ENCODE data around the gene KLF15. TPM values are rescaled to one million over a fixed set of nuclear protein-coding genes. Genes with fewer than 3 reads are reported as not detected.

Gene KLF15
- total and polyA plus RNA-seq, 2 experiments from 2014 or later, result 3.5 to 19.8 TPM

DNA sequence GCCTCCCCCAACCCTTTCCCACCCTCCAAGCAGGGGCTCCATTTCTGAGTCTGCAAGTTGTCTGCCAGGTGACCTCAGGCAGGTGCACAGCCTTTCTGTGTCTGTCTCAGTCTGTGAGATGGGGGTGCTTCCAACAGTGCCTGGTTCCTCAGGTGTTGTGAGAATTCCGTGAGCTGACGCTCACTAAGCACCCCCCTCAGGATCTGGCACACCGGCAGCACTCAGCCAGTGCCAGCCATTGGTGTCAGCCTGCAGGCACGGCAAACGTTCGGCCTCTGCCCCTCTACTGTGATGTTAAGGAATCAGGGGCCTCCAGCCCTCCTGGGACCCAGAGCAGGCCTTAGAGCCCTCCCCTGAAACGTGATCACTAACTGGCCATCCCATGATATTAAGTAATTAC lies 2.4 kb downstream of the KLF15 start (continued):
- TF ChIP-seq, protein P1, sequence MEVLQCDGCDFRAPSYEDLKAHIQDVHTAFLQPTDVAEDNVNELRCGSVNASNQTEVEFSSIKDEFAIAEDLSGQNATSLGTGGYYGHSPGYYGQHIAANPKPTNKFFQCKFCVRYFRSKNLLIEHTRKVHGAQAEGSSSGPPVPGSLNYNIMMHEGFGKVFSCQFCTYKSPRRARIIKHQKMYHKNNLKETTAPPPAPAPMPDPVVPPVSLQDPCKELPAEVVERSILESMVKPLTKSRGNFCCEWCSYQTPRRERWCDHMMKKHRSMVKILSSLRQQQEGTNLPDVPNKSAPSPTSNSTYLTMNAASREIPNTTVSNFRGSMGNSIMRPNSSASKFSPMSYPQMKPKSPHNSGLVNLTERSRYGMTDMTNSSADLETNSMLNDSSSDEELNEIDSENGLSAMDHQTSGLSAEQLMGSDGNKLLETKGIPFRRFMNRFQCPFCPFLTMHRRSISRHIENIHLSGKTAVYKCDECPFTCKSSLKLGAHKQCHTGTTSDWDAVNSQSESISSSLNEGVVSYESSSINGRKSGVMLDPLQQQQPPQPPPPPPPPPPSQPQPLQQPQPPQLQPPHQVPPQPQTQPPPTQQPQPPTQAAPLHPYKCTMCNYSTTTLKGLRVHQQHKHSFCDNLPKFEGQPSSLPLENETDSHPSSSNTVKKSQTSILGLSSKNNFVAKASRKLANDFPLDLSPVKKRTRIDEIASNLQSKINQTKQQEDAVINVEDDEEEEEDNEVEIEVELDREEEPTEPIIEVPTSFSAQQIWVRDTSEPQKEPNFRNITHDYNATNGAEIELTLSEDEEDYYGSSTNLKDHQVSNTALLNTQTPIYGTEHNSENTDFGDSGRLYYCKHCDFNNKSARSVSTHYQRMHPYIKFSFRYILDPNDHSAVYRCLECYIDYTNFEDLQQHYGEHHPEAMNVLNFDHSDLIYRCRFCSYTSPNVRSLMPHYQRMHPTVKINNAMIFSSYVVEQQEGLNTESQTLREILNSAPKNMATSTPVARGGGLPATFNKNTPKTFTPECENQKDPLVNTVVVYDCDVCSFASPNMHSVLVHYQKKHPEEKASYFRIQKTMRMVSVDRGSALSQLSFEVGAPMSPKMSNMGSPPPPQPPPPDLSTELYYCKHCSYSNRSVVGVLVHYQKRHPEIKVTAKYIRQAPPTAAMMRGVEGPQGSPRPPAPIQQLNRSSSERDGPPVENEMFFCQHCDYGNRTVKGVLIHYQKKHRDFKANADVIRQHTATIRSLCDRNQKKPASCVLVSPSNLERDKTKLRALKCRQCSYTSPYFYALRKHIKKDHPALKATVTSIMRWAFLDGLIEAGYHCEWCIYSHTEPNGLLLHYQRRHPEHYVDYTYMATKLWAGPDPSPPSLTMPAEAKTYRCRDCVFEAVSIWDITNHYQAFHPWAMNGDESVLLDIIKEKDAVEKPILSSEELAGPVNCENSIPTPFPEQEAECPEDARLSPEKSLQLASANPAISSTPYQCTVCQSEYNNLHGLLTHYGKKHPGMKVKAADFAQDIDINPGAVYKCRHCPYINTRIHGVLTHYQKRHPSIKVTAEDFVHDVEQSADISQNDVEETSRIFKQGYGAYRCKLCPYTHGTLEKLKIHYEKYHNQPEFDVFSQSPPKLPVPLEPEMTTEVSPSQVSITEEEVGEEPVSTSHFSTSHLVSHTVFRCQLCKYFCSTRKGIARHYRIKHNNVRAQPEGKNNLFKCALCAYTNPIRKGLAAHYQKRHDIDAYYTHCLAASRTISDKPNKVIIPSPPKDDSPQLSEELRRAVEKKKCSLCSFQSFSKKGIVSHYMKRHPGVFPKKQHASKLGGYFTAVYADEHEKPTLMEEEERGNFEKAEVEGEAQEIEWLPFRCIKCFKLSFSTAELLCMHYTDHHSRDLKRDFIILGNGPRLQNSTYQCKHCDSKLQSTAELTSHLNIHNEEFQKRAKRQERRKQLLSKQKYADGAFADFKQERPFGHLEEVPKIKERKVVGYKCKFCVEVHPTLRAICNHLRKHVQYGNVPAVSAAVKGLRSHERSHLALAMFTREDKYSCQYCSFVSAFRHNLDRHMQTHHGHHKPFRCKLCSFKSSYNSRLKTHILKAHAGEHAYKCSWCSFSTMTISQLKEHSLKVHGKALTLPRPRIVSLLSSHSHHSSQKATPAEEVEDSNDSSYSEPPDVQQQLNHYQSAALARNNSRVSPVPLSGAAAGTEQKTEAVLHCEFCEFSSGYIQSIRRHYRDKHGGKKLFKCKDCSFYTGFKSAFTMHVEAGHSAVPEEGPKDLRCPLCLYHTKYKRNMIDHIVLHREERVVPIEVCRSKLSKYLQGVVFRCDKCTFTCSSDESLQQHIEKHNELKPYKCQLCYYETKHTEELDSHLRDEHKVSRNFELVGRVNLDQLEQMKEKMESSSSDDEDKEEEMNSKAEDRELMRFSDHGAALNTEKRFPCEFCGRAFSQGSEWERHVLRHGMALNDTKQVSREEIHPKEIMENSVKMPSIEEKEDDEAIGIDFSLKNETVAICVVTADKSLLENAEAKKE (CRISPR knock-in tag; IDR thresholded peaks at IDR 0.05), result no peak
- TF ChIP-seq NANOG (IDR thresholded peaks at IDR 0.05; ENCODE audit: borderline replicate concordance) (no peak), EZH2 (IDR thresholded peaks at IDR 0.05; ENCODE audit: low read depth, unreplicated experiment) (no peak), ZNF331 (CRISPR knock-in tag; IDR thresholded peaks at IDR 0.05; ENCODE audit: low read depth) (no peak)

DNA sequence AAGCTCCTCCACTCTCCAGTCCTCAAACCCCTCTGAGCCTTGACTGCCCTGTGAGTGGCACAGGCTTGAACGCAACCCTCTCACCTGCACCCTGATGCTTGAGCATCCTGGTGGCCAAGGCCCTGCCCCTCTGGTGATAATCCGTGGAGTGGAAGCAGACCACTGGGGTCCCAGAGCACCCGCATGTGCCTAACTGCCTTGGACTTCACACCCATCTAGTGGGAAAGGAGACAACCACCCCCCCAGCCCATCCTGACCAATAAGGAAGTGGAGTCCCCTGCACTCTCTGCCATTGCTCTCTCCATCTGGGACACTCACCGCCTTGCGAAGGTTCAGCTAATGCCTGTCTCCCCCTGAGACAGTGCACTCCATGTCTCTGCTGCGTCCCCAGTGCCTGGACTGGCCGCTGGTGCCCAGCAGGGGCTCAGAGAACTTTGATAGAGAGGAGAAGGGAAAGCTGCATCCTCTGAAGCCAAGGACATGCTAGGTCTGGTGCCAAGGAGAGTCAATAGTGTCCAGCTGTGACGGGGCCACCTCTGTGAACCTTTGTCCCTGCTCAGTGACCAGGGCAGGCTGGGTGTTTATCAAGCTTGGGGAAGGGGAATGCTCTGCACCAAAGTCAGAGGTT lies 3.4 kb downstream of the KLF15 start:
- no peak overlapping the region for H3K4me3 ChIP-seq
- H3K27me3 ChIP-seq (ENCODE audit: insufficient read depth), result peaks cover 10% of the 10 kb centered on the region
- H3K4me2 ChIP-seq, result no peak overlapping the region
- no peak for TF ChIP-seq NANOG (IDR thresholded peaks at IDR 0.05; ENCODE audit: borderline replicate concordance)
- Mint-ChIP-seq H3K27ac (no peak overlapping the region), H3K9me3 (no peaks in the 10 kb centered on the region), H3K27me3 (ENCODE audit: insufficient read depth, low read depth, poor library complexity) (peaks cover 17% of the 10 kb centered on the region), H3K4me3 (no peak overlapping the region), H3K4me1 (peaks cover 17% of the 10 kb centered on the region), H3K36me3 (ENCODE audit: low read depth) (peaks cover 16% of the 10 kb centered on the region)
- peaks cover 16% of the 10 kb centered on the region for H3K4me1 ChIP-seq (ENCODE audit: insufficient read depth)
- ATAC-seq (no peak), DNase-seq (ENCODE audit: low spot score) (no peak)
- no peaks in the 10 kb centered on the region; the same call in 1 of the 2 replicates for H4K20me1 ChIP-seq (replicated peaks; ENCODE audit: insufficient read depth)
- H3K36me3 ChIP-seq (ENCODE audit: insufficient read depth), result no peaks in the 10 kb centered on the region
- H3K79me2 ChIP-seq (replicated peaks; ENCODE audit: insufficient read depth), result no peaks in the 10 kb centered on the region
- H3F3A ChIP-seq (replicated peaks; ENCODE audit: low read depth), result peaks cover 5% of the 10 kb centered on the region; the same call in 1 of the 2 replicates
- no peak overlapping the region for H2AFZ ChIP-seq
- no peak overlapping the region for H3K27ac ChIP-seq (ENCODE audit: low read depth)
- H3K9me2 ChIP-seq (ENCODE audit: insufficient read depth), result no peaks in the 10 kb centered on the region
